ENCODE data around the gene SLC33A1.
"Not testable (repeated sequence)": the region's sequence is repeated elsewhere in the genome, so short reads cannot be mapped to it uniquely, and the experiment has no call there.

The SLC33A1 gene

DNA sequence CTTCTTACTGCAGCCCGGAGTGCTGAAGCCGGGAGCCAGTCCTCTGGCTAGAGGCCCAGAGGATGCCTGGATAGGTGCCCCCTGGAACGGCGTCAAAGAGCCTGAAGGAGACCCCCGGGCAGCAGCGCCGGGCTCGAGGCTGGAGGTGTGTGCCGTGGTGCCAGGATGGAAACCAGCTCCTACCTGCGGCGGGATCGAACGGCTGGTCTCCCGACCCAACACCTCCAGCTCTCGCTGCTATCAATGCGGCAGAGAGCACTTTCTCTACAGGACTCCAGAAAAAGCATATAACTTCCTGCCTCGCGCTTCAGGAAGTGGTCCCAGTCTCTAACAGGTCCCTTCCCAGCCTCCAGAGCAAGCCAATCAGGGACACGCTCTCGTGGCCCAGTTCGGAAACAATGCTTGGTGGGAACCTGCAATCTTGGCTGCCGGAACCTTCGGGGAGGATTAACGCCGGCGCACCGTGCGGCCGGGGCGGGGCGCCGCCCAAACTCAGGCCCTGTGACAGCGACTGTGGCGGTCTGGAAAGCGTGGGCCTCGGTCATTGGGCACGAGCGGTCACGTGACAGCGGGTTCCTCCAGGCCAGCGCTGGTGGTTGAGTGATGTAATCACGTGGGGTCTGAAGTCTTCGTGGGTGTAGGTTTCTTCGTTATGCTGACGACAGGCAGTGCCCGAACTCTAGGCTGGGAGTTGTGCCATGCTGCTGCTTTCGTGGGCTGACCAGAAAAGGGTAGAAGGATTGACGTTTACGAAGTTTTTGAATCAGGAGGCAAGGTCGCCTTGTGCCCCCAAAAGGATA is at the start of gene SLC33A1:
TSS of gene SLC33A1 (minus strand) at position 287 of the 800 bp plus-strand sequence. CDS start 430 bp downstream, outside the sequence.
- in situ Hi-C loops (cut with HindIII; ENCODE audit: low pct_ligation_motif_present, low pct_unique_long_range_greater_than_20kb, low sequenced_read_pairs) = no loop called here
- peak; percentile 98 for DNase-seq

DNA sequence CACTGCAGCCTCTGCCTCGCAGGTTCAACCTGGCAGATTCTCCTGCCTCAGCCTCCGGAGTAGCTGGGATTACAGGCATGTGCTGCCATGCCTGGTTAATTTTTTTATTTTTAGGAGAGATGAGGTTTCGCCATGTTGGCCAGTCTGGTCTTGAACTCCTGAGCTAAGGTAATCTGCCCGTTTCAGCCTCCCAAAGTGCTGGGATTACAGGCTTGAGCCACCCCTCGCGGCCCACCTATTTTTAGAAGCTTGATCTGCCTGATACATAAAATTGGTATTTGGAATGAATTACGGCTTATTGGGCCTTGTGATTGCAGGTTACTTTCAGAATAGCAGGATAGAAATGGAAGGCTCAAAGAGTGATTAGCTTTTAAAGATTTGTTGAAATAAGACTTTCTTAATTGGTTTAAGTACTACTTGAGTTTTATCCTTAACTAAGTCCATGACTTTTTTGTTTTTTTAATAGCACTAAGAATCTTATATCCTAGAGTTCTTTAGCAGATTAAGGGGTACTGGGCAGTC is 41.2 kb upstream of the SLC33A1 start:
- in situ Hi-C loops (cut with HindIII; ENCODE audit: low pct_ligation_motif_present, low pct_unique_long_range_greater_than_20kb, low sequenced_read_pairs) = no loop called here
- DNase-seq = no peak

DNA sequence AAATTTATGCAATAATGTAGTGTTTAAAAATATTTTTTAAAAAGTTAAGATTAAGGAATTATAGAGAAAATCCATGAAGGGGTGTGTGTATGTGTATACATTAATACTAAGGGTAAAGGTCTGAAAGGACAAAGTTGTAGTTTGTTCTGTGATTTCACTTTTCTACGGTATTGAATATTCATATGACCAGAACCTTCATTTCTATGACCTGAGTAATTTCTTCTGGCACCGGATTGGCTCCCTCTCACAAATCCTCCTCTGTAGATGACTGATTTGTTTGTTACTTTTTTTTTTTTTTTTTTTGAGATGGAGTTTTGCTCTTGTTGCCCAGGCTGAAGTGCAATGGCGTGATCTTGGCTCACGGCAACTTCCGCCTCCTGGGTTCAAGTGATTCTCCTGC is 37.1 kb upstream of the SLC33A1 start:
- in situ Hi-C loops (cut with HindIII; ENCODE audit: low pct_ligation_motif_present, low pct_unique_long_range_greater_than_20kb, low sequenced_read_pairs) = no loop called here
- DNase-seq = no peak

DNA sequence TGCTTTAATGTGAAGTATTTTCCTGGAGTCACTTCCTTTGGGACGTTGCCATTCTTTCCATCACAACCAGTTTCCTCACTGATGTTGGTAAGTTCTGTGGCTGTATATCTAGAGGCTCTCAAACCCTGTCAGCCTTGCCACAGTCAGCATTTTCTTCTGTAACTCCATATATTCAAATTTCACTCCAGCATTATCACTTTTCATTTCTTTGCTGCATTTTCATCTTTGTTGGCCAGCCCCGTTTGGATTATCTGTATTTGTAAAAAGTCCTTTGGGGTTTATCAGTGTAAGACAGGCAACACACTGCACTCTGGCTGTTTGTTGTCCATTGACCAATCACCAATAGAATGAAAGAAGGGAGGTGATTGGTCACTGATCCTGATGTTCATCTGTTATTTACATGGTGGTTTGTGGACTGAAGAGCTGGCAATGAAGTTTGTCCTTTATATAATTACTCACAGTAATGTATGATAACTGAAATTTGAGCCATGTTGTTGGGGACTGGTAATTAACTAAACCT is 36.5 kb upstream of the SLC33A1 start:
- peak; percentile 11 for DNase-seq
- in situ Hi-C loops (cut with HindIII; ENCODE audit: low pct_ligation_motif_present, low pct_unique_long_range_greater_than_20kb, low sequenced_read_pairs) = no loop called here

DNA sequence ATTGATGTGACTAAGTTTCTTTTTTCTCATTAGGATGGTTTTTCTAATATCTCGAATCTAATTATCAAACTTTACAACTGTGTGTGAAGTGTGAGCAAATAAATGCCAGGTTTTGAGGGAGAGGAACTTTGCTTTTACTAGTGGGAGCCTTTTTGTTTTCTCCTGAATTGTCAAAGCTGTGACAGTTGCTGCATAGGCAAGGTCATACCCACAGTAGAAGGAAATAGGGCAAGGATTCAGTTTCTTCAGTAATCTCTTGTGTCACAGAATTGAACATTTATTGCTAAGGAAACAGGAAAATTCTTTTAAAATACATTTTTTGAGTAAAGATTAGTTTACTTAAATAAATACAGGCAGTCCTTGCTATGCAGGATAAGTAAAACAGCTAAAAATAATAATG is 35.7 kb upstream of the SLC33A1 start:
- no peak for DNase-seq
- in situ Hi-C loops (cut with HindIII; ENCODE audit: low pct_ligation_motif_present, low pct_unique_long_range_greater_than_20kb, low sequenced_read_pairs) = no loop called here

DNA sequence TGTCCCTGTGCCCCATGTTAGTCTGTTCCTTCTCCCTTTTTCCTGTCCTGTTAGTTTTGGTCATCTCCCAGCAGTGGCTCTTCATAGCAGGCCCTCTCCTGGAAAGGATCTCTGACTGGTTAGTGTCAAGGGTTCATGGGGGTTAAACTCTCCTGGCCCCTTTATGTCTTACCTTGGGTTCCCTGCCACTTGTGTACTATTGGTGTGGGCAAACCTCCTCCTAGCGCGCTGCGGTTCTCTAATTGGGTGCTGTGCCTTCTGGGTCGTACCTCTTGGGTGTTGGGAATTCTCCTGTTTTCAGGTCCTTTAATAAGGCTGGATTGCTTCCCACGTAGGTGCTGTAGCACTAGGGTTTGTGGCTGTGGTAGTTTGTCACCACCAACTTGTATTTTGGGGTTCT is 35.0 kb upstream of the SLC33A1 start:
- DNase-seq = no peak
- in situ Hi-C loops (cut with HindIII; ENCODE audit: low pct_ligation_motif_present, low pct_unique_long_range_greater_than_20kb, low sequenced_read_pairs) = no loop called here

DNA sequence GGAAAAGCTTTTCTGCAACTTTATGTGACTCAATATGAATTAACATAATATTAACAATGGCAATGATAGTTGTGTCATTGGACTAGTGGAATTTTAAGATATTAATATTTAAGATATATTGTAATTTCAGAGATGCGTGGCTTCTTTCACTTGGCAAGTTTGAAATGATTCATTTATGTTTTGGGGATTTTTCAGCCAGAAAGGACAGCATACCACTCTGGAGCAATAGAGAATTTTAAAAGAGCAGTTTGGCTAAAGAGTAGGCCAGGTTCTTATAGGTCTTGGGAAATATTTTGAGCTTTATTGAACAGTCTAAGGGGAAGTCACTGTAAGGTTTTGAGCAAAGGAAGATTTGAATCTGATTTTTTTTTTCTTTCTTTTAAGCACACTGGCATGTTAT is 32.7 kb upstream of the SLC33A1 start:
- in situ Hi-C loops (cut with HindIII; ENCODE audit: low pct_ligation_motif_present, low pct_unique_long_range_greater_than_20kb, low sequenced_read_pairs) = no loop called here

DNA sequence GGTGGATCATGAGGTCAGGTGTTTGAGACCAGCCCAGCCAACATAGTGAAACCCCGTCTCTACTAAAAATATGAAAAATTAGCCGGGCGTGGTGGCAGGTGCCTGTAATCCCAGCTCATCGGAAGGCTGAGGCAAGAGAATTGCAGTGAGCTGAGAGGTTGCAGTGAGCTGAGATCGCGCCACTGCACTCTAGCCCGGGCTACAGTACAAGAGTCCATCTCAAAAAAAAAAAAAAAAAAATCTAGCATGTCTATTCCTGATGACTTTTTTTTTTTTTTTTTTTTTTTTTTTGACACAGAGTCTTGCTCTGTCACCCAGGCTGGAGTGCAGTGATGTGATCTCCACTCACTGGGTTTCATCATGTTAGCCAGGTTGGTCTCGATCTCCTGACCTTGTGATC is 32.1 kb upstream of the SLC33A1 start:
- DNase-seq; in situ Hi-C loops (cut with HindIII; ENCODE audit: low pct_ligation_motif_present, low pct_unique_long_range_greater_than_20kb, low sequenced_read_pairs): not testable (repeated sequence)

More for the DNA sequence above, 32.7 kb upstream of the SLC33A1 start:
- no peak for DNase-seq

DNA sequence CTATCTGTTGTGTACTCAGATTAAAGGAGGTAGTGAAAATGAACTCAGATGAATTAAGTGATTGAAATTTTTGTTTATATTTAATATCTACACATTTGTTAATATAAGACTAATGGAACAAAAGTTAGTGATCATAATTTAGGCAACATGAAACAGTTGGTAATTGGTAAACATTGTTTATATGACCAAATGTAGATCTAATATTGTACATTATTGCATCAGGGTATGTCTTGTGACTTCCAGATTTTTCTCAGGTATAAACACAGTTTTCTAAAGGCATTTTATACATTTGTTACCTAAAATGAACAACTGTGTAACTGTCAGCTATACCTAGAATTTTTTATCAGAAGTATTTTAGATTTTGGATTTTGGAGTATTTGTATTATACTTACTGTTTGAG is 31.1 kb upstream of the SLC33A1 start:
- DNase-seq = no peak
- in situ Hi-C loops (cut with HindIII; ENCODE audit: low pct_ligation_motif_present, low pct_unique_long_range_greater_than_20kb, low sequenced_read_pairs) = no loop called here

DNA sequence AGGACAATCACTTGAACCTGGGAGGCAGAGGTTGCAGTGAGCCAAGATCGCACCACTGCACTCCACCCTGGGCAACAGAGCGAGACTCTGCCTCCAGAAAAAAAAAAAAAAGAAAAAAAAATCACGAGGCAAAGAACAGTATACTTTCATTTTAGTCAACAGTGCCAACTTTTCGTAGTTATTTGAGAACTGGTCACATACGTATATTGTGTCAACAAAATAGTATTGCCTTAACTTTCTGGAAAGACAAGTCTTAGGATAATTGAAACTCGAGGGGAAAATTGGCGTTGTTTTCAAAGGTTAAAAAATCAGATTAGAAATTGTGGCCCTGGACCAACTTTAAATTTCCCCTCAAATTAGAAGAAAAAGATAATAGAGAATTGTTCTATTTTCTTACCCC is 30.1 kb upstream of the SLC33A1 start:
- DNase-seq = no peak
- in situ Hi-C loops (cut with HindIII; ENCODE audit: low pct_ligation_motif_present, low pct_unique_long_range_greater_than_20kb, low sequenced_read_pairs) = no loop called here

DNA sequence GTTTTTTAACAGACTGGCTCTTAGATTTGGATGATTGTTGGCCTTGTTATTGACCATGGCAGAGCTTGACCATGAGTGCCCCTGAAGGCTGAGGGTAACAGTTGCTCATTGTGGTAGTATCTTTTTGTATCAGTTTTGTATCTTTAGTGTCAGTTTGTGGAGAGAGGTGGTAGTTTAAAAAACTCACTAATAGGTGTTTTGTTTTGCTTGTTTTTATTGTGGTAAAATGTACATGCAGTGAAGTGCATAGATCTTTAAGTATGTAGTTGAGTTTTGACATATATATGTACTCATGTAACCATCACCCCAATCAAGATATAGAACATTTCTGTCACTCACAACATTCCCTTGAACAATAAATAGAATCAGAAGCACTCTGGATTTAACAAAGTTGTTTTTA is 26.1 kb upstream of the SLC33A1 start:
- DNase-seq = no peak
- in situ Hi-C loops (cut with HindIII; ENCODE audit: low pct_ligation_motif_present, low pct_unique_long_range_greater_than_20kb, low sequenced_read_pairs) = no loop called here

DNA sequence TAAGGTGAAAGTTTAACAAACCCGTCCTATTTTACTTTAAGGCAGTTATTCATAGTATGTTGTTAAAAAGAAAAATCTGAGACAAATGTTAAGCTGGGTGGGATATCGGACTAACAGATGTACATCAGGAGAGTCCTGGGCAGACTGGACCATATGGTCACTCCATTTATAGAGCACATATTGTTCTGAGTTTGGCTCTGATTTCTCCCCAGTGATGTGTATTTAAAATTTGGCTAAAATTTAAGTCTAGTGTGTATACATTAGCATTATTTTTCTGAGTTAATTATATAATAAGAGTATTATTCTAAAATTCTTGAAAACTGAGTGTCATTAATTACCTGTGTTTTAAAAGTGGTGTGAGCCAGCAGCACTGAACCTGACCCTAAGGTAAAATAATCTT is 22.3 kb upstream of the SLC33A1 start:
- DNase-seq = no peak
- in situ Hi-C loops (cut with HindIII; ENCODE audit: low pct_ligation_motif_present, low pct_unique_long_range_greater_than_20kb, low sequenced_read_pairs) = no loop called here

DNA sequence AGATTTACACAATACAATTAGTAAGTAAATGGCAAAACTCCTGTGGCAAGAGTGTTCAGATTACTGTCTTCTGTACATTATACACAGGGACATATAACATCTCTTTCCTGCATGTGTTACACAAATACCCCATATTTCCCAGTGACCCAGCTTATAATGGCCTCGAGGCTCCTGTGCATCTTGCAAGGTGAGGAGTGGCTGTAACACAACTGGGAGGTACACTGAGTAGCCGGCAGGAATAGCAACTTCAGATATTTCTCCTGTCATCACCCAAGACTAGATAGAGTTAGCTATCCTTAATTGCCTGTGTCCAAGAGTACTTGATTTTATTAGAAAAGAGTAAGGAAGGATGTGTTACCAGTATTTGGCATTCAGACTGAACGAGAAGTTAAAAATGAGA is 21.8 kb upstream of the SLC33A1 start:
- no peak for DNase-seq
- in situ Hi-C loops (cut with HindIII; ENCODE audit: low pct_ligation_motif_present, low pct_unique_long_range_greater_than_20kb, low sequenced_read_pairs) = no loop called here

DNA sequence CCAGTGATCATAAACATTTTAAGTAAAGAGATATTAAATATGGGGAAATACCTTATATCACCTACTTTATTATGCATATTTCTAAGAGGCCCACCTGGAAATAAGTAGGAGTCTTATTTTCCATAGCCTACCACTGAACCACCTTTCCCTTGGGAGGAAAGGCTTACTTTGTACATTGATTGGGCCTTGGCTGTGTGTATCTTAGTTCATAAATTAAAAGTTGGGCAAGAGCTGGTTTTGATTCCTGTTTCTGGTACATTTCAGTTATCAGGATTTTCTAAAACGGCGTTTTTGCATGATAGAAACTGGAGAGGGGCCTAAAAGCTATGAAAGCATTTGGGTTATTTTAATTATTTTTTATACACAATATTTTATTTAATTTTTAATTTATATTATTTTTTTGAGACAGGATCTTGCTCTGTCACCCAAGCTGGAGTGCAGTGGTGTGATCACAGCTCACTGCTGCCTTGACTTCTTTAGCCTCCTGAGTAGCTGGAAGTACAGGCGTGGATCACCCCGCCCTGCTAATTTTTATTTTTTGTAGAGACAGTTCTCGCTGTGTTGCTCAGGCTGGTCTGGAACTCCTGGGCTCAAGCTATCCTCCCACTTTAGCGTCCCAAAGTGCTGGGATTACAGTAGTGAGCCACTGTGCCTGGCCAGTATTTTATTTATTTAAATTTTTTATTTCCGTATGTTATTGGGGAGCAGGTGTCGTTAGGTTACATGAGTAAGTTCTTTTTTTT is 18.8 kb upstream of the SLC33A1 start:
- in situ Hi-C loops (cut with HindIII; ENCODE audit: low pct_ligation_motif_present, low pct_unique_long_range_greater_than_20kb, low sequenced_read_pairs) = no loop called here
- no peak for DNase-seq

DNA sequence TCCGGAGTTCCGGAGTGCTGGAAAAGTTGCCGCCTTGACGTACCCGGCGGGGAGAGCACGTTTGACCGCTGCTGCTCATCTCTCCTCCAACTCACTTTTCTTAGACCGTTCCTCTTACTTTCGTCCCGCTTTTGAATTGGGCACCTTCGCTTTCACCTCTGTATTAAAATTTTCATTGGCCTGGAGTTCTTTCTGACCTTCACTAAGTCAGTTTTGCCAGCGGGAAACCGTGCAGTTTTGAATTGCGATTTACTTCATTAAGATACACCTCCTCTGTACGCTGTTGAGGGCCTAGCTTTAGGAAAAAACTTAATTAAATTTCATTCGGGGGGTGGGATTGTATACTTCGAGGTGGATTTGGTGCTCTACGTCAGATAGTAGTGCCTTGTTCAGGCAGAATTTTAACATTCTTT is 17.5 kb upstream of the SLC33A1 start:
- in situ Hi-C loops (cut with HindIII; ENCODE audit: low pct_ligation_motif_present, low pct_unique_long_range_greater_than_20kb, low sequenced_read_pairs) = no loop called here
- peak; percentile 45 for DNase-seq

DNA sequence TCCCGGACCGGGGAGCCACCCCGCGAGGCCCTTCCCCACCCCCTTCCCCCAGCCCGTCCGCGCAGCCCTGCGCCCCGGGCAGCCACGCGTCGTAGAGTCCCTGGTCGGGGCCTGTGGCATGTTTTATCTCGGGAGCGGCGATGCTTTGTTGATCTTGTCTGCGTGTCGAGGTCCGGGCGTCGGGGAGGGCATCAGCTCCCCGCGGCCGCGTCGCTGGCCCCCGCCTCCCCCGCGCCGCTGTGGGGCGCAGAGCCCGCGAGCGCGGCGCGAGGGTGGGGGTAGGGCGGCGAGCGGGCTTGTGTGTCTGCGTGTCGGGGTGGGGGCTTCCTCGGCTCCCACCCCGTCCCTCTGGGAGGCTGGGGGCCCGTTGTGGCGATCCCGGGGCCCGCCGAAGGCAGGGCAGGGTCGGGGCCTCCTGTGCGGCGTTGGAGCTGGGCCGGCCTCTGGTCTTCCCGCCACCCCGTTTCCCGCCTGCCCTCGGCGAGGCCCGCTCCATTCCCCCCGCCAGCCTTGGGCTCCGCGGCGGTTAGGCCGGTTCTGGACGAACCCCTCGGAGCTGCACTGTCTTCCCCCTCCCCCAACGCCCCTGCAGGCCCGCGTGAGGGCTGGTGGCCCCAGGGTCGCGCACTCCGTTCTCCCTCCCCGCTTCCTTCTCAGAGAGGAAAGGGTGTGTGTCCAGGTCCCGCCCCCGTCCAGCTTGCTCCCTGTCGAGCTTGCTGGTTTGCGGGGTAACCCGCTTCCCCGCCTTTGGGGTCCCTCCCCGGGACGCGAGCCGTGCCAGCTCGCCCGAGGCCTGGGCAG is 16.9 kb upstream of the SLC33A1 start:
- DNase-seq = peak; percentile 18

DNA sequence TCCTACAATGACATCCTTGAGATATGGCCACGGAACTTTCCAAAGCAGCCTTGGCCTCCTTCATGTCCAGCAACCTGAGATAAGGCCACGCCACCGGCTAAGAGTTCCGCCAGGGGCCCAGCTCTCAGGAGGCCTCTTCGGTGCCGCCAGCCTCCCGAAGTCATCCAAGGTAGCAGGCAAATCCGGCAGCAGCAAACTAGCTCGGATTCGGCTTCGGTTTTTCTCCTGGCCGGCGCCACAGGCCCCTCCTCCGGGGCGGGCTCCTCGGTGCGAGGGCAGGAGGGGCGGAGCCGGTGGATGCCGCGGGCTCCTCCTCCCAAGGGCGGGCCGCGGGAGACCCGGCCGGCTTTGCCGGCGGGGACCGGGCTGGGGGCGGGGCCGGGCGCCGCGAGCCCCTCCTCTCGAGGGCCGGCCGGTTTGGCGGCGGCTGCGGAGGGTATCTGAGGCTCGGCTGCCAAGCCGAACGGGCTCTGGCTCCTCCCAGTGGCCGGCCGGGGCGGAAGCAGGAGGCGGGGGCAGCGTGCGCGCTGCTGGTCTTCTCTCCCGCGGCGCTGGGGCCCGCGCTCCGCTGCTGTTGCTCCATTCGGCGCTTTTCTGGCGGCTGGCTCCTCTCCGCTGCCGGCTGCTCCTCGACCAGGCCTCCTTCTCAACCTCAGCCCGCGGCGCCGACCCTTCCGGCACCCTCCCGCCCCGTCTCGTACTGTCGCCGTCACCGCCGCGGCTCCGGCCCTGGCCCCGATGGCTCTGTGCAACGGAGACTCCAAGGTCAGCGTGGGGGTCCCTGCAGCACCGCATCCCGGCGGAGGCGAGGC is 16.1 kb upstream of the SLC33A1 start, which contains the start of gene GMPS:
TSS of gene GMPS (plus strand) at position 518 of the 812 bp plus-strand sequence. CDS start at position 739, 221 bp downstream.
- in situ Hi-C loops (cut with HindIII; ENCODE audit: low pct_ligation_motif_present, low pct_unique_long_range_greater_than_20kb, low sequenced_read_pairs) = no loop called here
- peak; percentile 90 for DNase-seq

More for the DNA sequence above, 16.9 kb upstream of the SLC33A1 start:
- in situ Hi-C loops (cut with HindIII; ENCODE audit: low pct_ligation_motif_present, low pct_unique_long_range_greater_than_20kb, low sequenced_read_pairs) = no loop called here

DNA sequence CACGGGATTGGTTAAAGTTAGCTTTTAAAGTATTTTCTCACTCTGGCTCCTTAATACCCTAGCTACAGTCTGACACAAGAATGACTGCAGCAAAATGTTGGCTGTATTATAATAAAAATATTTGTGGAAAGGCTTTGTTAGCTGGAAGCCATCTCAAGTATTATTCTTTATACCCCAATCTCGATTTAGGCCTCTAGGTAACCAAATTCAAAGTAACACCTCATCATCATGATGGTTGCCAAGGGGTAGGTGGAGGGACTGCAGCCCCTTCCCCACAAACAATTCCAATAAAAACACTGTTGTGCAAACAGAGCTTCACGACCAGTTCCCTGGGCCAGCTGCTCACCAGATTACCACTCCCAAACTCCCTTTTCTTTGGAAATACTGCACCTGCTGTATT is 15.5 kb upstream of the SLC33A1 start:
- DNase-seq = no peak

More for the DNA sequence above, 15.5 kb upstream of the SLC33A1 start:
- in situ Hi-C loops (cut with HindIII; ENCODE audit: low pct_ligation_motif_present, low pct_unique_long_range_greater_than_20kb, low sequenced_read_pairs) = no loop called here

Measured in ACHN (cell line).